Suprapubic skin (tissue), 4 donors: Measurements from ENCODE around the gene ISY1.
"Not testable (repeated sequence)": the region's sequence is repeated elsewhere in the genome, so short reads cannot be mapped to it uniquely, and the experiment has no call there.

Source experiments
- CTCF ChIP-seq, 2 donors: fragments of 200-600 bp in 1 of 2; fragments of 450-650 bp in 1 of 2; sonication (generic) in 1 of 2; IDR thresholded peaks; one replicate each; pipeline ENCODE4 v1.5.1; 2016 to 2019; ENCODE audit warnings: antibody characterized with exemption in 2 of 2, mild to moderate bottlenecking in 1 of 2, moderate library complexity in 1 of 2
- EP300 ChIP-seq: sonication (generic); formaldehyde crosslinking; IDR thresholded peaks from one replicate; pipeline ENCODE4 v1.6.1; 2017; ENCODE audit warnings: antibody characterized with exemption
- POLR2A ChIP-seq, 2 donors: fragments of 450-650 bp; IDR thresholded peaks; one replicate each; pipeline ENCODE4 v1.6.1; 2017; ENCODE audit warnings: antibody characterized with exemption in 2 of 2, mild to moderate bottlenecking in 2 of 2, moderate library complexity in 2 of 2
- POLR2AphosphoS5 ChIP-seq, 3 donors: sonication (generic); formaldehyde crosslinking; IDR thresholded peaks; one replicate each; pipeline ENCODE4 v1.6.1; 2017; ENCODE audit warnings: antibody characterized with exemption in 3 of 3

- TF ChIP-seq CTCF (IDR thresholded peaks at IDR 0.05); POLR2A (IDR thresholded peaks at IDR 0.05); EP300; POLR2AphosphoS5 (IDR thresholded peaks at IDR 0.05): not testable (repeated sequence)
Observed at GRCh38 chr3:129189793-129190192, 28.9 kb upstream of the ISY1 start.
